Measurements from ENCODE around the gene KCNK4.
"Not testable (repeated sequence)": the region's sequence is repeated elsewhere in the genome, so short reads cannot be mapped to it uniquely, and the experiment has no call there.

Gene KCNK4

DNA sequence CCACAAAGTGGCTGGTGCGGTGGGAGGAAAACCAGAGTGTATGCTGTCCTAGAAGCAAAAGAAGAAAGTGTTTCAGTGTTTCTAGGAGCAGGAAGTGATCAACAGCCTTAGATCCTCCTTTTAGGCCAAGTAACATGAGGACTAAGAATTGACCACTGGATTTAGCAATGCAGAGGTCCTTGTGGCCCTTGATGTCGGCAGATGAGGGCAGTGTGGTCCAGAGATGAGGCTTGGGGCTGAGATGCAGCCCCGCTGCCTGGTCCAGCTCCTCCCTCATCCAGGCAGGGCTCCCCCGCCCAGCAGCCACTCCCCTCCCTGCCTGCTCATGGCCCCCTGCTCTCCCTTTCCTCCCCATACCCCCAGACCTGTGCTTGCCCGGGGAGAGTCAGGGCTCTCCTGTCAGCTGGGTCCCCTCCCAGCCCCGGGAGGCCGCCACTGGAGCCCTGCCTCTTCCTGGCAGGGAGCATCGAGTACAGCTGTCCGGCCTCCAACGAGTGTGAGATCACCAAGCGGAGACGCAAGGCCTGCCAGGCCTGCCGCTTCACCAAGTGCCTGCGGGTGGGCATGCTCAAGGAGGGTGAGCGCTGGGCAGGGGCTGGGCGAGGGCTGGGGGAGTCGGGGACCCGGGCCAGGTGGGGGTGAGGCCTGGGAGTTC, 22.5 kb downstream of the KCNK4 start:
- no peak for DNase-seq

GRCh38 chr11:64314146-64314804, 23.2 kb downstream of the KCNK4 start:
- DNase-seq = no peak

- no peak for DNase-seq
Measured at GRCh38 chr11:64314805-64315561, 23.9 kb downstream of the KCNK4 start.

DNA sequence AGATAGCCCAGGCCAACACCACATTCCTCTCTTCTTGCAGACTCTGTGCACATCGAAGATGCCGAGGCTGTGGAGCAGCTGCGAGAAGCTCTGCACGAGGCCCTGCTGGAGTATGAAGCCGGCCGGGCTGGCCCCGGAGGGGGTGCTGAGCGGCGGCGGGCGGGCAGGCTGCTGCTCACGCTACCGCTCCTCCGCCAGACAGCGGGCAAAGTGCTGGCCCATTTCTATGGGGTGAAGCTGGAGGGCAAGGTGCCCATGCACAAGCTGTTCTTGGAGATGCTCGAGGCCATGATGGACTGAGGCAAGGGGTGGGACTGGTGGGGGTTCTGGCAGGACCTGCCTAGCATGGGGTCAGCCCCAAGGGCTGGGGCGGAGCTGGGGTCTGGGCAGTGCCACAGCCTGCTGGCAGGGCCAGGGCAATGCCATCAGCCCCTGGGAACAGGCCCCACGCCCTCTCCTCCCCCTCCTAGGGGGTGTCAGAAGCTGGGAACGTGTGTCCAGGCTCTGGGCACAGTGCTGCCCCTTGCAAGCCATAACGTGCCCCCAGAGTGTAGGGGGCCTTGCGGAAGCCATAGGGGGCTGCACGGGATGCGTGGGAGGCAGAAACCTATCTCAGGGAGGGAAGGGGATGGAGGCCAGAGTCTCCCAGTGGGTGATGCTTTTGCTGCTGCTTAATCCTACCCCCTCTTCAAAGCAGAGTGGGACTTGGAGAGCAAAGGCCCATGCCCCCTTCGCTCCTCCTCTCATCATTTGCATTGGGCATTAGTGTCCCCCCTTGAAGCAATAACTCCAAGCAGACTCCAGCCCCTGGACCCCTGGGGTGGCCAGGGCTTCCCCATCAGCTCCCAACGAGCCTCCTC, 24.8 kb downstream of the KCNK4 start:
- DNase-seq = not testable (repeated sequence)

GRCh38 chr11:64316672-64317324, 25.7 kb downstream of the KCNK4 start:
- peak in 3 of 6 experiments; percentile 26 to 42 (median 42) for DNase-seq

- peak; percentile 91 to 98 (median 97) for DNase-seq
Measured at GRCh38 chr11:64317325-64317960, 26.3 kb downstream of the KCNK4 start, which contains the start of gene TRMT112. Gene TRMT112 (minus strand): TSS chr11:64317559. CDS start chr11:64317526, 33 bp downstream.

DNA sequence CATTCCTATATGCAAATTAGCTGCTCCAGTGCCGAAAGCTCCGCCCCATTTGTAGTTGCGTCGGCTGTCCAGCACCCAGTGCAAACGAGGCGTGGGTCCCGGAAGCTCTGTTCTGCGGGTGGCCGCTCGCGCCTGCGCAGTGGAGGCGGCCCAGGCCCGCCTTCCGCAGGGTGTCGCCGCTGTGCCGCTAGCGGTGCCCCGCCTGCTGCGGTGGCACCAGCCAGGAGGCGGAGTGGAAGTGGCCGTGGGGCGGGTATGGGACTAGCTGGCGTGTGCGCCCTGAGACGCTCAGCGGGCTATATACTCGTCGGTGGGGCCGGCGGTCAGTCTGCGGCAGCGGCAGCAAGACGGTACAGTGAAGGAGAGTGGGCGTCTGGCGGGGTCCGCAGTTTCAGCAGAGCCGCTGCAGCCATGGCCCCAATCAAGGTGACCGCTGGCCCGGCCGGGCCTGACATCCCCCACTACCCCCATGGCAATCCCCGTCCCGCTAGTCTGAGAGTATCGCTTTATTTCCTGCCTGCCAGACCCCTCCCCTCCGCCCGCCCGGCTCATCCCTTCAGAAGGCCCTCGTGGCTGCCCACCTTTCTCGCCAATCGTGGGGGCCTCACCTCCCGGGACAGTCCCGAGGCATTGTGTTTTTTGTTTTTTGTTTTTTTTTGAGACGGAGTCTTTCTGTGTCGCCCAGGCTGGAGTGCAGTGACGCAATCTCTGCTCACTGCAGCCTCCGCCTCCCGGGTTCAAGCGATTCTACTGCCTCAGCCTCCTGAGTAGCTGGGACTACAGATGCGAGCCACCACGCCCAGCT, 27.1 kb downstream of the KCNK4 start, which contains the start of gene PRDX5:
Gene PRDX5, plus strand, starts transcription at position 161 of the 805 bp plus-strand sequence. Its CDS starts 95 bp downstream, at position 256.
- peak; percentile 91 to 98 (median 94) for DNase-seq

DNA sequence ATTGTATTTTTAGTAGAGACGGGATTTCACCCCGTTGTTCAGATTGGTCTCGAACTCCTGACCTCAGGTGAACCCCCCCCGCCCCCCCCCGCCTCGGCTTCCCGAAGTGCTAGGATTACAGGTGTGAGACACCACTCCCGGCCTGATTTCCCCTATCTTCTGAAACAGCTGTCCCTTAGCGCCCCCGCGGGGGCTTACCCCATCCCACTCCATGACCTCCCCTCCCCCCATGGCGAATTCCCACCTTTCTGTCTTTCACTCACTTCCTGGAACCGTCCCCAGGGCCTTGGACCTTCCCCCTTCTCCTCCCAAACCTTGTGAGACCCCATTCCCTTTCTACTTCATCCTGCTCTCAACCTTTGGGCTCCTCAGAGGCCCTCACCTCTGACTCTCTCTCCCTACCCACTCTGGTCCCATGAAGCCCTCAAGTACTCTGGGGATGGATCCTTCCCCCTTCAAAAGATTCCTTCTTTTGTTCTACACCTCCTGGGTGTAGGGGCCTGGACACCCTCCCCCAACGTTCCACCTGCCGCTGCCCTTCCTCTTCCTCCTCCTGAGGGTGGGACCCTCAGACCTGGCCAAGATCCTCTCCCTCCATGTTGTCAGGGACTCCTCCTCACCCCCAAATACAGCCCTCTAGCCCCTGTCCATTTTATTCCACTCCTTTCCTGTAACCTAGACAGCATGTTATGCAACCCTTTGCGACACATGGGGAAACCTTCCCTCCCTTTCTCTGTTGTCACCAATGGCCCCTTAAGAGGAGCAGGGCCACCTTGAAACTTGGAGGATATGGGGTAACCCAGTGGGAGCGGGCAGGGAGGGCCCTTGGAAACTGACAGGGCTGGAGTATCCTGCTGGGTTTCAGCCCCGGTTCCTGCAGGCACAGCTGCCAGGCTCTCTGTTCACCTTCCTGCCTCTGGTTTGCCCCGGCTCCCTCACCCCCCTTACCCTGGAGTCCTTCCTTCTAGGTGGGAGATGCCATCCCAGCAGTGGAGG, 28.0 kb downstream of the KCNK4 start:
- no peak for DNase-seq

GRCh38 chr11:64320556-64320955, 29.5 kb downstream of the KCNK4 start:
- DNase-seq = no peak

DNA sequence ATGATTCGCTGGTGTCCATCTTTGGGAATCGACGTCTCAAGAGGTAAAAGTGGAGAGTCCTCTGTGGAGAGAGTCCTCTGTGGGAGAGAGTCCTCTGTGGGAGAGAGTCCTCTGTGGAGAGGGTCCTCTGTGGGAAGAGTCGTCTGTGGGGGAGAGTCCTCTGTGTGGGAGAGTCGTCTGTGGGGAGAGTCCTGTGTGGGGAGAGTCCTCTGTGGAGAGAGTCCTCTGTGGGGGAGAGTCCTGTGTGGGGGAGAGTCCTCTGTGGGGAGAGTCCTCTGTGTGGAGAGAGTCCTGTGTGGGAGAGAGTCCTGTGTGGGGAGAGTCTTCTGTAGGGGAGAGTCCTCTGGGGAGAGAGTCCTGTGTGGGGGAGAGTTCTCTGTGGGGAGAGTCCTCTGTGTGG, 29.9 kb downstream of the KCNK4 start:
- DNase-seq = no peak

- no peak for DNase-seq
Measured at GRCh38 chr11:64321533-64321932, 30.4 kb downstream of the KCNK4 start.

DNA sequence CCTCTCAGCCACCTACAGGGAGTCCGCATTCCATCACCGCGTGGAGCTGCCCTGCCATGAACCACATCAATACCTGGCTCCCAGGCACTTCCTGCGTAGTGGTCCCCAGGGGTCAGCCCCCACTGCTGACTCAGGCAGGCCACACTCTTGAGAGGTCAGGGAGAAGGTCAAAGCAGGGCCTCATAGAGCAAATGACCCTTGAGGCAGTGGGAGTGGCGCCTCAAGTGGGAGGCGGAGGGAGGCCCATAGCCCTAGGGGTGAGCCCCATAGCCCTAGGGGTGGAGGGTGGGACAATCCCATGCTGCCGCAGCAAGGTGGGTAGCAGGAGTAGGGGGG, 31.8 kb downstream of the KCNK4 start:
- DNase-seq = no peak

- DNase-seq = no peak
Measured at GRCh38 chr11:64323373-64323772, 32.3 kb downstream of the KCNK4 start.

- DNase-seq = not testable (repeated sequence)
Measured at GRCh38 chr11:64323984-64324383, 32.9 kb downstream of the KCNK4 start.

DNA sequence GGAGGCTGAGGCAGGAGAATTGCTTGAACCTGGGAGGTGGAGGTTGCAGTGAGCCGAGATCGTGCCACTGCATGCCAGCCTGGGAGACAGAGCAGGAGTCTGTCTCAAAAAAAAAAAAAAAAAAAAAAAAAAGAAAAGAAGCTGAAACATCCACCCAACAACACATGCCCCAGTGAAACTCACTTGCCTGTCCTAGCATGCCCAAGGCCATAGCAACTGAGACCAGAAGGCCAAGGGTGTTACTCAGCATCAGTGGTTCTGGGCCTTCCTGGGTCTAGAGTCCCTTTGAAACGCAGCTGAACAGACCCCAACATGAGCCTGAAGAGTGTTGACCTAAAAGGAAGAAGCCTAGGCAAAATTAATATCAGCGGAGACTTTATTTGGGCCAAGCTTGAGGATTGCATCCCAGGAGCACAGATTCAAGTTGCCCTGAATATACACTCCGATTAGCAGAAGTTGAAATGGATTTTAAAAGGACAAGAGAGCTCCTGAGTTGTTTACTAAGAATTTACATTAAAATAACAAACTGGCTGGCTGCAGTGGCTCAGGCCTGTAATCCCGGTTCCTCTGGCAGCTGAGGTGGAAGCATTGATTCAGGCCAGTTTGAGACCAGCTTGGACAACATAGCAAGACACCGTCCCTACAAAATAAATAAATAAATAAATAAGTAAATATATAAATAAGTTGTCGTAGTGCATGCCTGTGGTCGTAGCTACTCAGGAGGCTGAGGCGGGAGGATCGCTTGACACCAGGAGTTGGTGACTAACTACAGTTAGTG, 33.8 kb downstream of the KCNK4 start:
- DNase-seq = no peak

DNA sequence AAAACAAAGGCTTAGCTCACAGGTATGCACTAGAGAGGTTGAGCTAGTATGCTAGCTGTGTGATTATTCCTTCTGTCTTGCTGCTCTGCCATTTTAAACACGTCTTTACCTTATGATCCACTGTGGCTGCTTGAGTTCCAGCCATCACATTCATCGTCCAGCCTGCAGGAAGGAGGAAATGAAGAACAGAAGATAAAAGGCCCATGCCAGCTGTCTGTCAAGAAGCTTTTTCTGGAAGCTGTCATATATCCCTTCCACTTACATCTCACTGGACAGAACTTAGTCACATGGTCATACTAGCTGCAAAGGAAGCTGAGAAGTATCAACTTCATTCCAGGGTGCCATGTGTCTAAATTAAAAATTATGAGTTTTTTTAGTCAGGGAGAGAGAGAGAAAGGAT, 36.3 kb downstream of the KCNK4 start:
- DNase-seq = no peak

GRCh38 chr11:64327993-64328392, 36.9 kb downstream of the KCNK4 start:
- no peak for DNase-seq

DNA sequence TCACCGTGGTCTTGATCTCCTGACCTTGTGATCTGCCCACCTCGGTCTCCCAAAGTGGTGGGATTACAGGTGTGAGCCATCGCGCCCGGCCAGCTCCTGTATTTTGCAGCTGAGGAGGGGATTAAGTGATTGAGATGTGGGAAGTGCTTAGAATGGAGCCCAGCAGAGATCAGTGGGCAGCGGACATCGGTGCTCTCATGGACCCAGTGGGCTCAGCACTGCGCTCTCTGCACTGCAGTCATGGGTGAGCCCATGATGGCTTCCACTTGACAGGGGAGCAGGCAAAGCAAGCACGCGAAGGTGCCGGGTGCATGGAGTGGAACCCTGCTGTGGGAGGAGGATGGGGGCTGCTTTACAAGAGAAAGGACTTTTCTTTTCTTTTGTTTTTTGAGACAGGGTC, 39.8 kb downstream of the KCNK4 start:
- DNase-seq = no peak
